Memory B cell (primary cell): Measurements from ENCODE around the gene MICU1.
"Not testable (repeated sequence)": the region's sequence is repeated elsewhere in the genome, so short reads cannot be mapped to it uniquely, and the experiment has no call there.

Experiments used
- ATAC-seq: fragments of 150-1000 bp; cut with Tn5 transposase; 2 replicates; pipeline ENCODE4 v1.10.0; 2021; ENCODE audit warnings: low read depth, mild to moderate bottlenecking, moderate library complexity
- DNase-seq, 2 donors: peaks; one replicate each; pipeline ENCODE4 v3.0.0; 2022; ENCODE audit warnings: low spot score in 2 of 2
- H3K27ac Mint-ChIP-seq: one replicate; pipeline ENCODE4 v1.8.0; 2022; ENCODE audit warnings: mild to moderate bottlenecking, moderate library complexity, mixed read lengths
- H3K27me3 Mint-ChIP-seq: one replicate; pipeline ENCODE4 v1.8.0; 2022; ENCODE audit warnings: mixed read lengths
- H3K36me3 Mint-ChIP-seq: one replicate; pipeline ENCODE4 v1.8.0; 2022; ENCODE audit warnings: mild to moderate bottlenecking, mixed read lengths
- H3K4me1 Mint-ChIP-seq: one replicate; pipeline ENCODE4 v1.8.0; 2022; ENCODE audit warnings: mixed read lengths
- H3K4me3 Mint-ChIP-seq: one replicate; pipeline ENCODE4 v1.8.0; 2022; ENCODE audit warnings: mild to moderate bottlenecking, moderate library complexity, mixed read lengths
- H3K9me3 Mint-ChIP-seq: one replicate; pipeline ENCODE4 v1.8.0; 2022; ENCODE audit warnings: mixed read lengths

The MICU1 gene

DNA sequence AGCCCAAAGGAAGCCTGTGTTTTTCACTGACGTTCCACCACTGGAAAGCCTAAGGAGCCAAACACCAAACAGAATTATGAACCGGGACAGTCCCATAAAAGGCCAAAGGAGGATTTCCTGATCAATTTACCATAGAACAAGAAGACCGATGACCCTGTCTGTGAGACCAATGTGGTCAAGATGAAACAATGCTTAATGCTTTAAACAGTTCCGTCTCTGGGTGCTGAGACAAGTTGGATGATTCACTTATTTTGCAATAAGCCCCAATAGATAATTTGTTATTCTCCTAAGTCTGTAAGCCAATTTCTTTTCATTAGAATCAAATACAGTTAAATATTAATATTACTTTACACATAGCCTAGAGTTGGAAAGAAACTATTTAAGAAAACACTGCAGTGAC lies 134.9 kb downstream of the MICU1 start:
- H3K27ac Mint-ChIP-seq: no peak overlapping the region
- no peak overlapping the region for H3K4me3 Mint-ChIP-seq
- no peaks in the 10 kb centered on the region for H3K27me3 Mint-ChIP-seq
- DNase-seq (no peak), ATAC-seq (no peak)
- H3K36me3 Mint-ChIP-seq: peaks cover 5% of the 10 kb centered on the region
- H3K4me1 Mint-ChIP-seq: no peaks in the 10 kb centered on the region
- H3K9me3 Mint-ChIP-seq: no peaks in the 10 kb centered on the region

DNA sequence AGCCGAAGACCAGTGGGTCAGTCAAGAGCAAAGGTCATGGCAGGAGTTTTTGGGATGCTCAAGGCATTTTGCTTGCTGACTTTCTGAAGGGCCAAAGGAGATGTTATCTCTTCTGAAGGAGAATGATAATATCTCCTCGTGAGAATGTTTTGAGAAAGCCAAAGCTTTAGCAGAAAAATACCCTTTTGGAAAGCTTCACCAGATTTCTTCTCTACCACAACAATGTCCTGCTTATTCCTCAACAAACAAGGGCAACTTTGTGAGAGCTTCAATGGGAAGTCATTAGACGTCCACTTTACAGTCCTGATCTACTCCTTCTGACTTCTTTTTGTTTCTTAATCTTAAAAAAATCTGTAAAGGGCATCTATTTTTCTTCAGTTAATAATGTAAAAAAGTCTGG lies 138.4 kb downstream of the MICU1 start:
- DNase-seq: no peak
- no peaks in the 10 kb centered on the region for H3K4me1 Mint-ChIP-seq
- H3K9me3 Mint-ChIP-seq: no peaks in the 10 kb centered on the region
- no peak overlapping the region for H3K27ac Mint-ChIP-seq
- no peak for ATAC-seq
- H3K4me3 Mint-ChIP-seq: no peak overlapping the region
- H3K27me3 Mint-ChIP-seq: no peaks in the 10 kb centered on the region
- H3K36me3 Mint-ChIP-seq: peaks cover 7% of the 10 kb centered on the region

DNA sequence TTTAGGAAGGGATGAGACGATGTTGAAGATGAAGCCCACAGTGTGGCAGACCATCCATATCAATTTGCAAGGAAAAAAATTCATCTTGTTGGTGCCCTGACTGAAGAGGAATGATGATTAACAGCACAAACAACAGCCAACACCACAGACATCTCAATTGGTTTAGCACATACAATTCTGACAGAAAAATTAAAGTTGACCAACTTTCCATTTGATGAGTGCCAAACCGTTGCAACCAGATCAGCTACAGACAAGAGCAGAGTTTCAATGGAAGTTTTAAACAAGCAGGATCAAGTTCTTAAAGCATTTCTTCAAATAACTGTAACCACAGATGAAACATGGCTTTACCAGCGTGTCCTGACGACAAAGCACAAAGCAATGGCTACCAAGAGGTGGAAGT lies 138.8 kb downstream of the MICU1 start:
- ATAC-seq (no peak), DNase-seq (no peak)
- Mint-ChIP-seq H3K4me1 (no peaks in the 10 kb centered on the region), H3K4me3 (no peak overlapping the region), H3K27ac (no peak overlapping the region), H3K27me3 (no peaks in the 10 kb centered on the region), H3K36me3 (peaks cover 5% of the 10 kb centered on the region), H3K9me3 (no peaks in the 10 kb centered on the region)

DNA sequence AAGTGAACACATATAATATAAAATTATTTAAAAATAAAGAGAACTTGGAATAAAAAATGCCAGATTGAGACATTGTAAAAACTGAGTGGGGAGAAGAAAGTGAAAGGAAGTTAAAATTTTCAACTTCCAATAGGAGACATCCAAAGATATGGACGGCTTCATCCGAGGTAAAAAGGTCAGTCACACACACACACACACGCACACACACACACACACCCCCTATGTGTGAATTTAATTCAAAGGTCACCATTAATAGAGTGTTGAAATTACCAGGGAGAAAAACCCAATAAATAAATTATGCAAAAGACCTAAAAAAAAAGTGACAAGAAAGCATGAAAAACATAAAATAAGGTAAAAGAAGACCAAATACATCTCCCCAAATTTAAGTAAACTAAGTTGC lies 140.2 kb downstream of the MICU1 start:
- Mint-ChIP-seq H3K36me3 (peaks cover 5% of the 10 kb centered on the region), H3K9me3 (no peaks in the 10 kb centered on the region), H3K27ac (no peak overlapping the region), H3K4me1 (no peaks in the 10 kb centered on the region), H3K27me3 (no peaks in the 10 kb centered on the region), H3K4me3 (no peak overlapping the region)
- ATAC-seq (no peak), DNase-seq (no peak)

DNA sequence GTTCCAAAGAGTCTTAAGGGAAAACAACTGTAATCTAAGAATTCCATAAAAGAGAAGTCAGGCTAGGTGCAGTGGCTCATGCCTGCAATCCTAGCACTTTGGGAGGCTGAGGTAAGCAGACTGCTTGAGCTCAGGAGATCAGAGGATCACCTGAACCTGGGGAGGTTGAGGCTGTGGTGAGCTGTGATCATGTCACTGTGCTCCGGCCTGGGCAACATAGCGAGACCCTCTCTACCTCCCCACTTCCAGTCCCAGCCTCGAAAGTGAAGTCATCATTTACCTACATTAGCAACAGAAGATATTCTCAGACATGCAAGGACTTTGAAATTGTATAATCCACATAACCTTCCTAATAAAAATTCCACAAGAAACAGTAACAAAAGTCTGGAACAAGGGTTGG lies 141.4 kb downstream of the MICU1 start:
- peaks cover 8% of the 10 kb centered on the region for H3K36me3 Mint-ChIP-seq
- ATAC-seq (no peak), DNase-seq (no peak)
- no peaks in the 10 kb centered on the region for H3K27me3 Mint-ChIP-seq
- H3K9me3 Mint-ChIP-seq: no peaks in the 10 kb centered on the region
- no peaks in the 10 kb centered on the region for H3K4me1 Mint-ChIP-seq
- H3K27ac Mint-ChIP-seq: no peak overlapping the region
- H3K4me3 Mint-ChIP-seq: no peak overlapping the region

DNA sequence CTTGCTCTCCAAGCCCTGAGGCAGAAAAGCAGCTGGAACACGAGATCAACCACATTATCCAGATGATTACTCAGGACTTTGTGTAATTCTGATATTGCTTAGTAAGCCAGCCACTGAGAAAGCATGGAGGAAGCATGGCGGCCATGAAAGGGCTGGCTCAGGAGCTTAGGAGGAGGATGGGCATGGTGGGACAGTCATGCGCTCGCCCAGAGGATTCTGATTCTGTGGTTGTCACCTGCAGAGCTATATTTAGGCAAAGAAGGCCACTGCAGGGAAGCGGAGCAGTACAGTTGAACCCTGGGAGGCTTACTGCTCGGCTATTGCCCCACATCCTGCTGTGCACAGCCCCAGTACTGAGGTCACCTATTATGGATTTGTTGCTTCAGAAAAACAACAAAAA lies 142.4 kb downstream of the MICU1 start:
- H3K9me3 Mint-ChIP-seq: no peaks in the 10 kb centered on the region
- ATAC-seq (no peak), DNase-seq (no peak)

DNA sequence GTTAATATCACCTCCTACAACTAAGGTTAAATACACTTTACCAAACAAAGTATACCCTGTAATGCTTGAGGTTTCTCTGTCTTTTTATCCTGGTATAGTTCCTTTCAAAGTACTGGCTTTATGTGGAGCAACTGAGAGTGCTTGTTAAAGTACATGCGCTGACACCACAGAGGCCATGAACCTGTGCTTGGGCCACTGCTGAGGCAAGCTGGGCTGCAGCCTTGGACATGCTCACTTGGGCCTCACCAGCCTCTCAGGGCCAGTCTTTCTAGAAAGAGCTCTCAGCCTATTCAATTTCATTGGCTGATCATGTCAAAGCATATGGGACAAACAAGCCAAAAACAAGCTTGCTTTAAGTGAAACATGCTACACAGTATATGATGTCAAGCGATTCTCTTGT lies 145.0 kb downstream of the MICU1 start:
- ATAC-seq (no peak), DNase-seq (no peak)
- H3K9me3 Mint-ChIP-seq: no peaks in the 10 kb centered on the region

More for the DNA sequence above, 142.4 kb downstream of the MICU1 start:
- Mint-ChIP-seq H3K36me3 (peaks cover 10% of the 10 kb centered on the region), H3K27ac (no peak overlapping the region), H3K4me3 (no peak overlapping the region), H3K4me1 (no peaks in the 10 kb centered on the region), H3K27me3 (no peaks in the 10 kb centered on the region)

DNA sequence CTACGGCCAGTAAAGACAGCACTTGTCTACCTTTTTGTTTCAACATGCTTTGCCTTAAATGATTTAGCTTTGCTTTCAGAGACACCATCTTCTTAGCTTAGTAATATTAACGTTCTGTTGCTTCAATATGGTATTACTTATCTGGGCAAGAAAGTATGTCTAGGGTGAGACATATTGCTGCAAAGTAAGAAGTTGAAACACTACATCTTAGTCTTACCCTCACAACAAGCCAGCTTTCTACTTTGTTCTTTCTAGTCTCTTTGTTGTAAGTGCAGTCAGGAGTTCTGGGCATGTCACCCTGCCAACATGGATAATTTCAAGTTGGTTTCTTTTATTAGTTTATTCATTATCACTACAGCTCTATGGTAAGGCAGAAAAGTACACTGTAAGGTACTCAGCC lies 148.4 kb downstream of the MICU1 start:
- Mint-ChIP-seq H3K27me3 (no peaks in the 10 kb centered on the region), H3K27ac (no peak overlapping the region), H3K9me3 (no peaks in the 10 kb centered on the region), H3K4me3 (no peak overlapping the region), H3K4me1 (no peaks in the 10 kb centered on the region), H3K36me3 (peaks cover 28% of the 10 kb centered on the region)
- DNase-seq (no peak), ATAC-seq (no peak)

More for the DNA sequence above, 145.0 kb downstream of the MICU1 start:
- Mint-ChIP-seq H3K4me3 (no peak overlapping the region), H3K27ac (no peak overlapping the region), H3K4me1 (no peaks in the 10 kb centered on the region), H3K27me3 (no peaks in the 10 kb centered on the region), H3K36me3 (peaks cover 14% of the 10 kb centered on the region)

DNA sequence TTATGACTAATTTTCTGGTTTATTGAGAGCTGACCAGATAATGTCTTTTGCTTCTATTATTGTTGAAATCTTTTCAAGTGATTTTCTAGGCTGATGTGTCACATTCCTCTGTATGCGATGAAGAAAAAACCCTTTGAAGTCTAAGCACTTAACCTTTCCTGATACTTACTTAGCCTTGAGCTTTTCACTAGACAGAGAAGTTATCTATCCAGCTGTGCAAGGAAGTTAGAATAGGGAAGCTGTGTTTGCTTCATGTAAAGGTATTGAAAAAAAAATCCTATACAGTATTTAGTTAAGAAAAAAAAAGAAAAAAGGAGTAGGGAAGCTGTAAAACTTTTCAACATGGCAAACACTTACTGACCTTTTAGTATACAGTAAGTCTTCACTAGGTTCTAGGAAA lies 153.6 kb downstream of the MICU1 start:
- no peaks in the 10 kb centered on the region for H3K4me1 Mint-ChIP-seq
- H3K27ac Mint-ChIP-seq: no peak overlapping the region
- H3K36me3 Mint-ChIP-seq: peaks cover 46% of the 10 kb centered on the region
- DNase-seq (no peak), ATAC-seq (no peak)
- no peak overlapping the region for H3K4me3 Mint-ChIP-seq
- H3K9me3 Mint-ChIP-seq: no peaks in the 10 kb centered on the region
- no peaks in the 10 kb centered on the region for H3K27me3 Mint-ChIP-seq

DNA sequence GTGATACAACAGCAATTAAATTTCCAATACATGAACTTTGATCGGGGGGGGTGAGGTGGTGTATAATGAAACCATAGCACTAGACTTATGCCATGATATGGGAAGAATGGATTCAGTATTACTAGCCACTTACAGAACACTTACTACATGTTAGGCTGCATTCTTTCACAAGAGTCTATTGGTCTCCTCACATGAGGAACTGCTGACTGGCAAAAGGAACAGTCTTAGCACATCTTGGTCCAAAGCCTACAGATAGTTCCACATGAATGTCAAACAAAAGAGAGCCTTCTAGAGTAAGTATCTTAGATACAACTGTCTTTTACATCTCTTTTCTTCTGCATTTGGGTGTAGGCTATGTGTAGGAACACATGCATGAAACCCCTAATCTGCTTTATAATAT lies 155.2 kb downstream of the MICU1 start:
- no peak overlapping the region for H3K4me3 Mint-ChIP-seq
- H3K36me3 Mint-ChIP-seq: peaks cover 41% of the 10 kb centered on the region
- H3K4me1 Mint-ChIP-seq: no peaks in the 10 kb centered on the region
- H3K9me3 Mint-ChIP-seq: no peaks in the 10 kb centered on the region
- H3K27ac Mint-ChIP-seq: no peak overlapping the region
- ATAC-seq (no peak), DNase-seq (no peak)
- no peaks in the 10 kb centered on the region for H3K27me3 Mint-ChIP-seq

DNA sequence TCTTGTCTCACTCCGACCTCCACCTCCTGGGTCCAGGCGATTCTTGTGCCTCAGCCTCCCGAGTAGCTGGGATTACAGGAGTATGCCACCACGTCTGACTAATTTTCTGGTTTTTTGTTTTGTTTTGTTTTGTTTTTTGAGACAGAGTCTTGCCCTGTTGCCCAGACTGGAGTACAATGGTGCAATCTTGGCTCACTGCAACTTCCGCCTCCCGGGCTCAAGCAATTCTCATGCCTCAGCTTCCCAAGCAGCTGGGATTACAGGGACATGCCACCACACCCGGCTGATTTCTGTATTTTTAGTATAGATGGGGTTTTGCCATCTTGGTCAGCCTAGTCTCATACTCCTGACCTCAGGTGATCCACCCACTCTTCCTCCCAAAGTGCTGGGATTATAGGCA lies 158.8 kb downstream of the MICU1 start:
- H3K36me3 Mint-ChIP-seq: peaks cover 23% of the 10 kb centered on the region
- not testable (repeated sequence) for H3K27me3 Mint-ChIP-seq, H3K4me1 Mint-ChIP-seq, H3K4me3 Mint-ChIP-seq, DNase-seq, ATAC-seq, H3K9me3 Mint-ChIP-seq, H3K27ac Mint-ChIP-seq

DNA sequence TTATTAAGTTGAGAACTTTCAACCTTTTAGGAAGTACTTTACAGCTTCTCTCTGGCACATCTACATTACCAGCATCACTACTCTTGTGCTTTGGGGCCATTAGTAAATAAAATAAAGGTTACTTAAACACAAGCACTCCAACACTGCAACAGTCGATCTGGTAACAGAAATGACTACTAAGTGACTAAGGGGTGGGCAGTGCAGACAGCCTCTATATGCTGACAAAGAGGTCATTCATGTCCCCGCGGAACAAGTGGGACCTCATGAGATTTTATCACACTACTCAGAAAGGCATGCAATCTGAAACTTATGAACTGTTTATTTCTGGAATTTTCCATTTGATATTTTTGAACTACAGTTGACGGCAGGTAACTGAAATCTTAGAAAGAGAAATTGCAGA lies 159.9 kb downstream of the MICU1 start:
- Mint-ChIP-seq H3K36me3 (peaks cover 18% of the 10 kb centered on the region), H3K27ac (no peak overlapping the region), H3K4me3 (no peak overlapping the region), H3K27me3 (no peaks in the 10 kb centered on the region), H3K9me3 (no peaks in the 10 kb centered on the region), H3K4me1 (no peaks in the 10 kb centered on the region)
- no peak for DNase-seq
- no peak for ATAC-seq

DNA sequence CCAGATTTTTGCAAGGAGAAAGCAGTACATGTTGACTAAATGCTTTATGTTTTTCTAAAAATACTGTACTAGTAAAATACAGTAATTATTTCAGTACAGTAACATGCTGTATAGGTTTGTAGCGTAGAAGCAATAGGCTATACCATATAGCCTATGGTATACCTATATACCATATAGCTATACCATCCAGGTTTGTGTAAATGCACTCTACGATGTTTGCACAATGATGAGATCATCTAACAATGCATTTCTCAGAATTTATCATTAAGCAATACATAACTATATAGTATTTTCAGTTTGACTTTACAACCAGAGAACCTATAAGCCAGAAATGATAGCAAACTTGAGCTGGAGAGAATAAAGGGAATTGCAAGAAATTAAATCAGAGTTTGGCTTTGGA lies 161.4 kb downstream of the MICU1 start:
- no peak for ATAC-seq
- Mint-ChIP-seq H3K4me3 (no peak overlapping the region), H3K4me1 (no peaks in the 10 kb centered on the region), H3K36me3 (peaks cover 12% of the 10 kb centered on the region), H3K27ac (no peak overlapping the region), H3K27me3 (no peaks in the 10 kb centered on the region), H3K9me3 (no peaks in the 10 kb centered on the region)
- no peak for DNase-seq

DNA sequence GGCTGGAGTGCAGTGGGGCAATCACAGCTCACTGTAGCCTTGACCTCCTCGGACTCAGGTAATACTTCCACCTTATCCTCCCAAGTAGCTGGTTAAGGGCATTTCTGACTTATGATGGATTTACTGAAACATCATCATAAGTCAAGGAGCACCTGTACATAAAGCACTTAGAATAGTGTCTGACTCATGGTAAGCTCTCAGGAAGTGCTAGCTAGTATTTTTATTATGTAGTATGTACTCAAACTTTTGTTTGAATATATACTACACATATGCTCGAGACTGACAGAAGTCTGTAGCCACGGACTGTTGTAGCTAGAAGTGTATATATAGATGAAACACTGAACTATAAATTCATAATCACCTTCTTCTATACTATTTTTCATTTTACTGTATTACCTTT lies 163.6 kb downstream of the MICU1 start:
- no peak for DNase-seq
- no peaks in the 10 kb centered on the region for H3K27me3 Mint-ChIP-seq
- no peak for ATAC-seq
- H3K9me3 Mint-ChIP-seq: no peaks in the 10 kb centered on the region
- no peak overlapping the region for H3K27ac Mint-ChIP-seq
- H3K36me3 Mint-ChIP-seq: peaks cover 15% of the 10 kb centered on the region
- no peak overlapping the region for H3K4me3 Mint-ChIP-seq
- peaks cover 3% of the 10 kb centered on the region for H3K4me1 Mint-ChIP-seq

DNA sequence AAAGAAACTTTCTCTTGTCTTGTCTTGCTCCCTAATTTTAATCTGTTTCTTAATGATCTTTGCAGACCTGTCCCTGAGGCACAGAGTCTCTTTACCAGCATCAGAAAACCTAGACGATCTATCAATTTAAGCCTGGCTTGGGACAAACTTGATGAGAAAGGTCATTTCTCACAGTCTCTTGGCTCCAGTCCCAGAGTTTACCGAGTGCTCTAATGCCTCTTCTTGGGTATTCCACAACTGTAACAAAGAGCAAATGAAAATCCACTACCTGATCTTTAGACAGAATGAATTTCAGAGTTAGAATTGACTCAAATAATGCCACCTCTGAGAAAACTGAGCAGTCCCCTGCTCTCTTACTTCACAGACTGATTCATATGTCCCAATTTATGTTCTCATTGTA lies 164.8 kb downstream of the MICU1 start:
- ATAC-seq (no peak), DNase-seq (no peak)
- no peak overlapping the region for H3K4me3 Mint-ChIP-seq
- peaks cover 17% of the 10 kb centered on the region for H3K36me3 Mint-ChIP-seq
- no peaks in the 10 kb centered on the region for H3K9me3 Mint-ChIP-seq
- no peaks in the 10 kb centered on the region for H3K27me3 Mint-ChIP-seq
- no peak overlapping the region for H3K27ac Mint-ChIP-seq
- H3K4me1 Mint-ChIP-seq: peaks cover 7% of the 10 kb centered on the region
